IPS-15b (cell line): ENCODE results near the gene SLC24A5.

Source experiments
- H3K27me3 ChIP-seq: one replicate; pipeline ENCODE4 v1.6.1; 2013; ENCODE audit warnings: low read length; ENCODE audit not compliant: control insufficient read depth, insufficient read depth
- H3K36me3 ChIP-seq: one replicate; pipeline ENCODE4 v1.6.1; 2013; ENCODE audit warnings: low read length; ENCODE audit not compliant: control insufficient read depth, insufficient read depth
- H3K4me1 ChIP-seq: one replicate; pipeline ENCODE4 v1.6.1; 2013; ENCODE audit warnings: mild to moderate bottlenecking, low read length; ENCODE audit not compliant: control insufficient read depth, insufficient read depth
- H3K4me3 ChIP-seq: one replicate; pipeline ENCODE4 v1.5.1; 2013; ENCODE audit warnings: low read depth, low read length
- H3K9ac ChIP-seq: one replicate; pipeline ENCODE4 v1.6.1; 2013; ENCODE audit warnings: low read depth, mild to moderate bottlenecking, low read length
- H3K9me3 ChIP-seq: one replicate; pipeline ENCODE4 v1.6.1; 2013; ENCODE audit warnings: mild to moderate bottlenecking, low read length; ENCODE audit not compliant: control insufficient read depth, insufficient read depth

Gene SLC24A5

GRCh38 chr15:48090666-48091065 lies 30.1 kb upstream of the SLC24A5 start:
- H3K9ac ChIP-seq = no peak overlapping the region
- no peaks in the 10 kb centered on the region for H3K36me3 ChIP-seq
- H3K4me3 ChIP-seq = no peak overlapping the region
- H3K9me3 ChIP-seq = peaks cover 6% of the 10 kb centered on the region
- H3K4me1 ChIP-seq = no peaks in the 10 kb centered on the region
- H3K27me3 ChIP-seq = no peaks in the 10 kb centered on the region

GRCh38 chr15:48091522-48091921 lies 29.3 kb upstream of the SLC24A5 start:
- Histone ChIP-seq H3K9ac (no peak overlapping the region), H3K36me3 (no peaks in the 10 kb centered on the region), H3K4me1 (no peaks in the 10 kb centered on the region), H3K4me3 (no peak overlapping the region), H3K9me3 (peaks cover 6% of the 10 kb centered on the region), H3K27me3 (no peaks in the 10 kb centered on the region)

- Histone ChIP-seq H3K36me3 (no peaks in the 10 kb centered on the region), H3K9me3 (no peaks in the 10 kb centered on the region), H3K4me1 (no peaks in the 10 kb centered on the region), H3K27me3 (no peaks in the 10 kb centered on the region), H3K9ac (no peak overlapping the region), H3K4me3 (no peak overlapping the region)
Measured at GRCh38 chr15:48096355-48096786, 24.4 kb upstream of the SLC24A5 start.

DNA sequence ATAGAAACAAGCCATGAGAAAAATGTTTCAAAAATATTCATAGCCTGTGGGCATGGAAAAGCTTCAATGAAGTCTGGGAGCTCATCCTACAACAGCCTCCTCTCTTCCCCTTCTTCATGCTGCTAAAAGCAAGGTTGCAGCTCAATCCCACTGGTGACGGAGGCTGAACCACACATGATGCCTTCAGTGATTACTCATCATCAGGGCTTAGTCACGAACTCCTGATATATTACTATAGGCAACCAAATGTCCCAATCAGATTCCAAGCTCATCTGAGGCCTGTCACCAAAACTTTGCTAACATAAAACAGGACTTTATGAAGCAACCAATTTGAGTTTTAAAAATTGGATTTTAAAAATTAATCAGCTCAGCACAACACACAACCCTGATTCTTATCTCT lies 24.0 kb upstream of the SLC24A5 start:
- Histone ChIP-seq H3K9me3 (no peaks in the 10 kb centered on the region), H3K9ac (no peak overlapping the region), H3K36me3 (no peaks in the 10 kb centered on the region), H3K27me3 (no peaks in the 10 kb centered on the region), H3K4me3 (no peak overlapping the region), H3K4me1 (no peaks in the 10 kb centered on the region)

- Histone ChIP-seq H3K9ac (no peak overlapping the region), H3K4me1 (no peaks in the 10 kb centered on the region), H3K9me3 (no peaks in the 10 kb centered on the region), H3K27me3 (no peaks in the 10 kb centered on the region), H3K36me3 (no peaks in the 10 kb centered on the region), H3K4me3 (no peak overlapping the region)
Measured at GRCh38 chr15:48097264-48097663, 23.5 kb upstream of the SLC24A5 start.

- H3K9me3 ChIP-seq = no peaks in the 10 kb centered on the region
- H3K4me1 ChIP-seq = no peaks in the 10 kb centered on the region
- H3K36me3 ChIP-seq = no peaks in the 10 kb centered on the region
- H3K9ac ChIP-seq = no peak overlapping the region
- H3K4me3 ChIP-seq = no peak overlapping the region
- no peaks in the 10 kb centered on the region for H3K27me3 ChIP-seq
Measured at GRCh38 chr15:48101376-48101961, 19.3 kb upstream of the SLC24A5 start.

DNA sequence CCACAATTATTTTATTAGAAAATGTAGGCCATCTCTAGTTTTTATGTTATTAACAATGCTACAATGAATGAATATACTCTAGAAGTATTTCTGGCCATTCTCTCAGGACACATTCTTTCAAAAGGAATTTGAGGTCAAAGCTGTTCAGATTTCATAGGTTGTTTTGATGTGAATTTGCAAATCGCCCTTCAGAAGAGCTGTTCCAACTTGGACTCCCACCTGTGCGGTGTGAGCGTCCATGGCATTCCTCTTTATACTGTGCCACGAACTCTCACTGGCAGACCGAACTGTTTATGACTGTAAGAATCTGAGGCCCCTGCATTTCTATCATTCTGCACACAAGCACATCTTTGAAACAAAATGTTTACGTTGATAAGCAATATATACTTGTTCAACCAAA lies 18.6 kb upstream of the SLC24A5 start:
- Histone ChIP-seq H3K4me1 (no peaks in the 10 kb centered on the region), H3K9me3 (no peaks in the 10 kb centered on the region), H3K36me3 (no peaks in the 10 kb centered on the region), H3K4me3 (no peak overlapping the region), H3K9ac (no peak overlapping the region), H3K27me3 (no peaks in the 10 kb centered on the region)

GRCh38 chr15:48103647-48104046 lies 17.1 kb upstream of the SLC24A5 start:
- no peak overlapping the region for H3K9ac ChIP-seq
- H3K9me3 ChIP-seq = no peaks in the 10 kb centered on the region
- no peak overlapping the region for H3K4me3 ChIP-seq
- H3K27me3 ChIP-seq = no peaks in the 10 kb centered on the region
- no peaks in the 10 kb centered on the region for H3K4me1 ChIP-seq
- H3K36me3 ChIP-seq = no peaks in the 10 kb centered on the region

- no peak overlapping the region for H3K9ac ChIP-seq
- peaks cover 2% of the 10 kb centered on the region for H3K4me1 ChIP-seq
- H3K36me3 ChIP-seq = no peaks in the 10 kb centered on the region
- H3K4me3 ChIP-seq = no peak overlapping the region
- no peaks in the 10 kb centered on the region for H3K9me3 ChIP-seq
- H3K27me3 ChIP-seq = no peaks in the 10 kb centered on the region
Measured at GRCh38 chr15:48105936-48106335, 14.9 kb upstream of the SLC24A5 start.

GRCh38 chr15:48109212-48109611 lies 11.6 kb upstream of the SLC24A5 start:
- no peaks in the 10 kb centered on the region for H3K9me3 ChIP-seq
- no peaks in the 10 kb centered on the region for H3K36me3 ChIP-seq
- no peak overlapping the region for H3K4me3 ChIP-seq
- H3K4me1 ChIP-seq = peaks cover 9% of the 10 kb centered on the region
- H3K27me3 ChIP-seq = no peaks in the 10 kb centered on the region
- no peak overlapping the region for H3K9ac ChIP-seq

DNA sequence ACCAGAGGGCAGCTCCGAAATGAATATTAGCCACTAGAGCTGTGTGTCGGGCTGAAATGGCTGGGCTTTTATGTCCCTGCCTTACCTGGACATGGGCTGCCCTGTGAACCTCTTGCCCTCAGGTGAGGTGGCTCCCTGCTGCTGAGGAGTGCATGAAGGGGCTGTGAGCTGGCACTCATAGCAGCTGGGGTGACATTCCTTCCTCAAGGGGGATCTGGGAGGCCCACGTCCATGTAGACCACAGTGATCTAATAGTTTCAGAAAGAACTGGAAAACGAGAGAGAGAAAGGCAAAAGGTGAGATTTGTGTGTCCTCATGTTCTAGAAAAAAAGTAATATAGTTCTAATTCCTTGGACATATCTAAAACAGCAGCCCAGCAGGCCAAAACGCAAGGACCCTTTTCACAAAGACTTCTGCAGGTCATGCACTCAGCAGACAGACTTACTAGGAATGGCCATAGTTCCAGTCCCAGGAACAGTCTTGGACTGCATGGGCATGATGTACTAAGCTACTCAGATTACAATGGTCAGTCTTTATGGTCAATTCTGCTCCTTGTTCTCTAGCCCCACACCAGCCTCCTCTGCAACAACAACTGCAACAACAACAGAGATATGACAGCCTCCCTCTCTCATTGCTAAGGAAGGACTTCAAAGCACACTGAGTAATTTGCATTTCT lies 10.8 kb upstream of the SLC24A5 start:
- Histone ChIP-seq H3K9ac (no peak overlapping the region), H3K9me3 (no peaks in the 10 kb centered on the region), H3K4me3 (no peak overlapping the region), H3K27me3 (no peaks in the 10 kb centered on the region), H3K36me3 (no peaks in the 10 kb centered on the region), H3K4me1 (peaks cover 9% of the 10 kb centered on the region)

- no peaks in the 10 kb centered on the region for H3K27me3 ChIP-seq
- H3K9ac ChIP-seq = no peak overlapping the region
- no peaks in the 10 kb centered on the region for H3K36me3 ChIP-seq
- H3K9me3 ChIP-seq = no peaks in the 10 kb centered on the region
- H3K4me3 ChIP-seq = no peak overlapping the region
- peaks cover 9% of the 10 kb centered on the region for H3K4me1 ChIP-seq
Measured at GRCh38 chr15:48112242-48112641, 8.5 kb upstream of the SLC24A5 start.
